Lower leg skin (tissue), 3 donors: ENCODE measurements around the gene TERT.

ENCODE experiments used
- POLR2A ChIP-seq, 2 donors: fragments of 450-650 bp; IDR thresholded peaks; one replicate each; pipeline ENCODE4 v1.6.1; 2016 to 2017; ENCODE audit warnings: antibody characterized with exemption in 2 of 2, mild to moderate bottlenecking in 1 of 2, moderate library complexity in 1 of 2
- TF ChIP-seq, protein P1 (sequence below), 3 donors: fragments of 450-650 bp; IDR thresholded peaks; one replicate each; pipeline ENCODE4 v1.5.1; 2016; ENCODE audit warnings: antibody characterized with exemption in 3 of 3, mild to moderate bottlenecking in 3 of 3, moderate library complexity in 2 of 3

DNA sequence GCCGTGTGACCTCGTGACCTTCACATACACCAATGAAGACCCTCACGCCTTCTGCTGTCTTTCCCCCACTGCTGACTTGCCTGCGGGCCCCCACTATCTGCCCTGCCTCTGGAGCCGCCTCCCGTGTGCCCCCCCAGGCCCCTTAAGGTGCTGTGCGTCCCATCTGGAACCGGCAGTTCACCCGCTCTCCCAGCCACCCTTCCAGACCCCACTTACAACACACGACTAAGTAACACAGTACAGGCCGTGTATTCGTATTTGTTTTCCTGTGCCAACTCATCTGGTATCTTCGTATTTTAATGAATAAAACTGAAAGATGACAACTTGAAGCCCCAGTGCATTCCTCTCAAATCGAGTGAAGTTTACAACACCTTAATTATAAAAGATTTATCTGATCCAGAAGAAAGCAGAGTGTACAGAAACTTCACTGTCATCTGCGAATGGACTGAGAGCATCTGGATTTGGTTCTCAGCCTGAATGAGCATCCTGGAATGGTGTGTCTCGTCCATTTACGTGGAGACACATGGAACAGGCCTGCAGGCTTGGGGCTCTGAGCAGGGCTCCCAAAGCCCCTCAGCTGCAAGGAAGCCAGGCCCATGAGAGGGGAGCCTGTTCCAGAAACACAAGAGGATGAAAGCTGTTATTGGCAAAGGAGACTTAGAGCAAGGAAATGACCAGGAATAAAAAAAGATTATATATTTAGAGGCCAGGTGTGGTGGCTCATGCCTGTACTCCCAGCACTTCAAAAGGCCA is 21.9 kb upstream of the TERT start:
- TF ChIP-seq, protein P1, sequence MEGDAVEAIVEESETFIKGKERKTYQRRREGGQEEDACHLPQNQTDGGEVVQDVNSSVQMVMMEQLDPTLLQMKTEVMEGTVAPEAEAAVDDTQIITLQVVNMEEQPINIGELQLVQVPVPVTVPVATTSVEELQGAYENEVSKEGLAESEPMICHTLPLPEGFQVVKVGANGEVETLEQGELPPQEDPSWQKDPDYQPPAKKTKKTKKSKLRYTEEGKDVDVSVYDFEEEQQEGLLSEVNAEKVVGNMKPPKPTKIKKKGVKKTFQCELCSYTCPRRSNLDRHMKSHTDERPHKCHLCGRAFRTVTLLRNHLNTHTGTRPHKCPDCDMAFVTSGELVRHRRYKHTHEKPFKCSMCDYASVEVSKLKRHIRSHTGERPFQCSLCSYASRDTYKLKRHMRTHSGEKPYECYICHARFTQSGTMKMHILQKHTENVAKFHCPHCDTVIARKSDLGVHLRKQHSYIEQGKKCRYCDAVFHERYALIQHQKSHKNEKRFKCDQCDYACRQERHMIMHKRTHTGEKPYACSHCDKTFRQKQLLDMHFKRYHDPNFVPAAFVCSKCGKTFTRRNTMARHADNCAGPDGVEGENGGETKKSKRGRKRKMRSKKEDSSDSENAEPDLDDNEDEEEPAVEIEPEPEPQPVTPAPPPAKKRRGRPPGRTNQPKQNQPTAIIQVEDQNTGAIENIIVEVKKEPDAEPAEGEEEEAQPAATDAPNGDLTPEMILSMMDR (IDR thresholded peaks at IDR 0.05) = no peak
- no peak for TF ChIP-seq POLR2A (IDR thresholded peaks at IDR 0.05)
